ENCODE data around the gene MRM2. TPM values are rescaled to one million over a fixed set of nuclear protein-coding genes. Genes with fewer than 3 reads are reported as not detected.

The MRM2 gene
- total and polyA plus RNA-seq, 8 donors, result 9.9 to 22.3 (median 17.9) TPM

- intact Hi-C loops (cut with DNase I; ENCODE audit: low total_unique reads), result loop anchor here (10.0 kb wide), 2 partner anchors 115 to 635 kb away; no protein-coding TSS in a partner anchor
- WGBS, 5 donors, result 89 to 98% (median 93%) methylated on average over 4 to 8 of the region's 8 CpGs
Observed at GRCh38 chr7:2219606-2220005, 22.4 kb downstream of the MRM2 start.

GRCh38 chr7:2219136-2219535 lies 22.9 kb downstream of the MRM2 start:
- intact Hi-C loops (cut with DNase I; ENCODE audit: low total_unique reads), result loop anchor here (10.0 kb wide), 1 partner anchor 634 kb away; no protein-coding TSS in a partner anchor
- no peak for TF ChIP-seq POLR2AphosphoS5 (IDR thresholded peaks at IDR 0.05)
- TF ChIP-seq CTCF (IDR thresholded peaks at IDR 0.05), result no peak
- no peak for TF ChIP-seq POLR2A (IDR thresholded peaks at IDR 0.05)

More at GRCh38 chr7:2219606-2220005, 22.4 kb downstream of the MRM2 start:
- no peak for TF ChIP-seq EP300 (IDR thresholded peaks at IDR 0.05)
- no peak for TF ChIP-seq POLR2AphosphoS5 (IDR thresholded peaks at IDR 0.05)
- TF ChIP-seq POLR2A (IDR thresholded peaks at IDR 0.05), result no peak
- TF ChIP-seq CTCF (IDR thresholded peaks at IDR 0.05), result no peak
- Histone ChIP-seq H3K9me3 (no peaks in the 10 kb centered on the region), H3K27ac (no peak overlapping the region), H3K36me3 (peaks cover 44 to 100% (median 97%) of the 10 kb centered on the region in 4 donors), H3K4me3 (no peak overlapping the region), H3K4me1 (no peaks in the 10 kb centered on the region), H3K27me3 (no peaks in the 10 kb centered on the region)
- DNase-seq, result no peak

GRCh38 chr7:2218444-2218785 lies 23.6 kb downstream of the MRM2 start:
- WGBS, 5 donors, result 89 to 93% (median 91%) methylated on average over 9 of the region's 9 CpGs
- no peak for DNase-seq
- Histone ChIP-seq H3K4me1 (no peaks in the 10 kb centered on the region), H3K9me3 (no peaks in the 10 kb centered on the region), H3K36me3 (peaks cover 56 to 100% (median 97%) of the 10 kb centered on the region in 4 donors), H3K4me3 (no peak overlapping the region), H3K27me3 (no peaks in the 10 kb centered on the region), H3K27ac (no peak overlapping the region)
- TF ChIP-seq POLR2A (IDR thresholded peaks at IDR 0.05), result no peak
- no peak for TF ChIP-seq EP300 (IDR thresholded peaks at IDR 0.05)
- no peak for TF ChIP-seq POLR2AphosphoS5 (IDR thresholded peaks at IDR 0.05)
- no peak for TF ChIP-seq CTCF (IDR thresholded peaks at IDR 0.05)
- intact Hi-C loops (cut with DNase I; ENCODE audit: low total_unique reads), result loop anchor here (10.0 kb wide), 1 partner anchor 634 kb away; no protein-coding TSS in a partner anchor

More at GRCh38 chr7:2219136-2219535, 22.9 kb downstream of the MRM2 start:
- H3K27ac ChIP-seq, result no peak overlapping the region
- H3K4me3 ChIP-seq, result no peak overlapping the region
- no peak for DNase-seq
- 88 to 92% (median 91%) methylated on average over 15 of the region's 15 CpGs for WGBS, 5 donors
- H3K4me1 ChIP-seq, result no peaks in the 10 kb centered on the region
- no peaks in the 10 kb centered on the region for H3K9me3 ChIP-seq
- H3K27me3 ChIP-seq, result no peaks in the 10 kb centered on the region
- H3K36me3 ChIP-seq, result peaks cover 48 to 100% (median 97%) of the 10 kb centered on the region in 4 donors

- H3K36me3 ChIP-seq, result peaks cover 57 to 100% (median 97%) of the 10 kb centered on the region in 4 donors
- H3K9me3 ChIP-seq, result no peaks in the 10 kb centered on the region
- no peak for DNase-seq
- H3K4me3 ChIP-seq, result no peak overlapping the region
- H3K4me1 ChIP-seq, result no peaks in the 10 kb centered on the region
- no peak overlapping the region for H3K27ac ChIP-seq
- no peak for TF ChIP-seq POLR2AphosphoS5 (IDR thresholded peaks at IDR 0.05)
- no peak for TF ChIP-seq EP300 (IDR thresholded peaks at IDR 0.05)
- no peak for TF ChIP-seq POLR2A (IDR thresholded peaks at IDR 0.05)
- no peak for TF ChIP-seq CTCF (IDR thresholded peaks at IDR 0.05)
- H3K27me3 ChIP-seq, result no peaks in the 10 kb centered on the region
- WGBS, 5 donors, result 89 to 93% (median 90%) methylated on average over 11 to 19 of the region's 19 CpGs
- intact Hi-C loops (cut with DNase I; ENCODE audit: low total_unique reads), result loop anchor here (10.0 kb wide), 1 partner anchor 633 kb away; no protein-coding TSS in a partner anchor
Observed at GRCh38 chr7:2217716-2218443, 24.1 kb downstream of the MRM2 start.

All from stomach (tissue), 9 donors.